ENCODE data around the gene PSMB3.

PSMB3 gene

GRCh38 chr17:38746004-38746848 lies 6.3 kb upstream of the PSMB3 start (continued):
- TF ChIP-seq PBX3 (CRISPR knock-in tag; IDR thresholded peaks at IDR 0.05) (no peak), PATZ1 (tag by site-specific recombination; IDR thresholded peaks at IDR 0.05) (peak; percentile 14), ZBTB8A (tag by site-specific recombination; IDR thresholded peaks at IDR 0.05) (no peak), ZNF791 (tag by site-specific recombination; IDR thresholded peaks at IDR 0.05) (no peak), ZEB2 (tag by site-specific recombination; IDR thresholded peaks at IDR 0.05) (no peak), ZNF335 (tag by site-specific recombination; conservative IDR thresholded peaks at IDR 0.05) (no peak), ZNF2 (tag by site-specific recombination; IDR thresholded peaks at IDR 0.05) (peak; percentile 91), WT1 (tag by site-specific recombination; IDR thresholded peaks at IDR 0.05) (peak; percentile 89), ZNF585B (tag by site-specific recombination; IDR thresholded peaks at IDR 0.05) (no peak), ZNF341 (tag by site-specific recombination; IDR thresholded peaks at IDR 0.05; ENCODE audit: low read depth) (no peak), ZFHX2 (tag by site-specific recombination; conservative IDR thresholded peaks at IDR 0.05) (peak; percentile 32), ZNF169 (tag by site-specific recombination; IDR thresholded peaks at IDR 0.05) (no peak), ZSCAN4 (tag by site-specific recombination; IDR thresholded peaks at IDR 0.05) (peak; percentile 83), REST (tag by site-specific recombination; IDR thresholded peaks at IDR 0.05) (no peak), ZNF311 (tag by site-specific recombination; IDR thresholded peaks at IDR 0.05; ENCODE audit: borderline replicate concordance) (no peak), ZNF654 (tag by site-specific recombination; IDR thresholded peaks at IDR 0.05; ENCODE audit: low read depth) (no peak), ZNF362 (tag by site-specific recombination; IDR thresholded peaks at IDR 0.05) (no peak), ZNF621 (tag by site-specific recombination; IDR thresholded peaks at IDR 0.05) (no peak), ZNF518A (tag by site-specific recombination; conservative IDR thresholded peaks at IDR 0.05; ENCODE audit: low read depth) (no peak), OVOL3 (tag by site-specific recombination; IDR thresholded peaks at IDR 0.05) (no peak), ZBTB20 (tag by site-specific recombination; IDR thresholded peaks at IDR 0.05) (peak; percentile 69; the same call in 1 of the 2 replicates), ZBTB17 (tag by site-specific recombination; IDR thresholded peaks at IDR 0.05) (no peak), BCL11A (tag by site-specific recombination; IDR thresholded peaks at IDR 0.05; ENCODE audit: low read depth) (no peak), KLF9 (tag by site-specific recombination; IDR thresholded peaks at IDR 0.05; ENCODE audit: low read depth) (peak; percentile 83), ZNF426 (tag by site-specific recombination; IDR thresholded peaks at IDR 0.05) (no peak), GLIS1 (tag by site-specific recombination; IDR thresholded peaks at IDR 0.05) (peak; percentile 66)

Data from HEK293 (cell line).